GOT3 (cell line): ENCODE results near the gene CAMK1D.
A peak's percentile ranks its signal among the peaks of the same experiment; 100 is the strongest.

Experiments used
- DNase-seq: peaks from one replicate; lab custom pipeline; 2025; ENCODE audit warnings: mixed read lengths; lab: John Stamatoyannopoulos, UW

The CAMK1D gene

GRCh38 chr10:12403119-12403518, 53.8 kb downstream of the CAMK1D start:
- DNase-seq, result no peak

GRCh38 chr10:12405342-12406320, 56.3 kb downstream of the CAMK1D start:
- DNase-seq, result no peak

DNA sequence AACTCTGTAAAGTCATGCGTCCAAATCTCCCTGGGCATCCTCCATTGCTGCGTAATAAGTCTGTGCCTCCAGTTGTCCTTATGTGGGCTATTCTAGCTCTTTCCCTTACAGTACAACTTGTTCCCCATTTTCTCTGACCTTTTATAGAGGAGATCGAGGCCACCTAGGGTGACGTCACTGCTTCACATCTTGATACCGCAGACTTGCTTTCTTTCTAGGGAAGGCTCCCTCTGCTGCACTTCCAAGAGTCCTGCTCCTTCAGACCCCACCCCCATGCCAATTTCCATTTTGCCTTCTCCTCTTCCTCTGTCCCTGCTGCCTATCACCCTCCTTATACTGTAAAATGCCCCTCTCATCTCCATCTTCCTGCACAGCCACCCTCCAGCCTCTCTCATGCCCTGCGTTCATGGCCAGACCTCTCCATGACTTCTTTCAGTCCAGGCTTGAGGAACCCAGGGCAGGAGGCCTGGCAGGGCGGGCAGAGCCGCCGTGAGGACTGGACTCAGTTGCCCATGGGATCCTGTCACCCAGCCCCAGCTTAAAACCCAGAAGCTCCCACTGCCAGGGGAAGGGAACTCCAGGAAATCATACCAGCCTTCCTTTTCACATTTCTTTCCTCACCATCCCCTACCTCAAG, 57.5 kb downstream of the CAMK1D start:
- no peak for DNase-seq

GRCh38 chr10:12408472-12408871, 59.1 kb downstream of the CAMK1D start:
- no peak for DNase-seq

- DNase-seq, result no peak
Measured at GRCh38 chr10:12409161-12409560, 59.8 kb downstream of the CAMK1D start.

GRCh38 chr10:12409613-12410012, 60.3 kb downstream of the CAMK1D start:
- no peak for DNase-seq

GRCh38 chr10:12412666-12413368, 63.5 kb downstream of the CAMK1D start:
- no peak for DNase-seq

DNA sequence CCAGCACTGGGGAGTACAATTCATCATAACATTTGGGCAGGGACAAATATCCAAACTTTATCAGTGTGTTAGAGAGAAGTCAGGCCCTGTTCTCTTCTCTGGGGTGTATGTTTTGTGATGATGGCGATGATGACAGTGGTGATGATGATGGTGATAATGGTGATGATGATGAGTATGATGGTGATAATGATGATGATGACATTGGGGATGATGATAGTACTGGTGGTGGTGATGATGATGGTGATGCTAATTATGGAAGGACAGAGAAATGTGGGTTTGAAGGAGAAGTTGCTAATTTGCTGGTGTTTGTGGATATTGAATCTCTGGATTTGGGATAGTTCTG, 64.0 kb downstream of the CAMK1D start:
- DNase-seq, result no peak

DNA sequence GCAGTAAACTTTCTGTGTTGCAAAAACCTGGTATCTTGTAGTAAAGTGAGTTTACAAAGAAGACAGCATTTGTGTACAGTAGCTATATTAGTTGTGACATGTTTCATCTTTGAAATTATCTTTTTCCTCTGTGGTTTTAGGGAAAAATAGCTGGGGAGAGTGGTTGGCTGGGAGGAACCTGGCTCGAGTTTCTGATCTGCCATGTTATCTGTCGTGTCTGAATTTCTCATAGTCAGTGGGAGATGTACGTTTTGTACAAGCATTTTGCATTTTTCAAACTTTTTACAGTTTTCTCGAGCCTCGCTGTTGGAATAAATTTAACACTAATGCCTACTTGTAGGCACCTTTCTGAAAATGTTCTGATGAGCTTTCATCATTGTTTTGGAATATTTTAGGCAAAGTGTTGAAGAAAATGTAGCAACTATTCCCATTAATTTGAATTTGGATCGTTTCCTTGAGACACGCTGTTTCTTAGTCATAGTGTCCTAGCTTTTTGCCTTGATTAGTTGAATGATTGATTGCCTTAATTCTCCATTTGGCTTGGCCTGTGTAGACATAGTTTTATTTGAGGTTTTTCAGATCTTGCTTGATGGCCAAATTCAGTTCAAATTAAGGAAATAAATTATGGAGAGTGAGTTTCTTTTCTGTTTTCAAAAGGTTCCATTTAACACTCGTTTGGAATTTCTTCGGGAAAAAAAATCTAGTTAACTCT, 65.1 kb downstream of the CAMK1D start:
- no peak for DNase-seq

DNA sequence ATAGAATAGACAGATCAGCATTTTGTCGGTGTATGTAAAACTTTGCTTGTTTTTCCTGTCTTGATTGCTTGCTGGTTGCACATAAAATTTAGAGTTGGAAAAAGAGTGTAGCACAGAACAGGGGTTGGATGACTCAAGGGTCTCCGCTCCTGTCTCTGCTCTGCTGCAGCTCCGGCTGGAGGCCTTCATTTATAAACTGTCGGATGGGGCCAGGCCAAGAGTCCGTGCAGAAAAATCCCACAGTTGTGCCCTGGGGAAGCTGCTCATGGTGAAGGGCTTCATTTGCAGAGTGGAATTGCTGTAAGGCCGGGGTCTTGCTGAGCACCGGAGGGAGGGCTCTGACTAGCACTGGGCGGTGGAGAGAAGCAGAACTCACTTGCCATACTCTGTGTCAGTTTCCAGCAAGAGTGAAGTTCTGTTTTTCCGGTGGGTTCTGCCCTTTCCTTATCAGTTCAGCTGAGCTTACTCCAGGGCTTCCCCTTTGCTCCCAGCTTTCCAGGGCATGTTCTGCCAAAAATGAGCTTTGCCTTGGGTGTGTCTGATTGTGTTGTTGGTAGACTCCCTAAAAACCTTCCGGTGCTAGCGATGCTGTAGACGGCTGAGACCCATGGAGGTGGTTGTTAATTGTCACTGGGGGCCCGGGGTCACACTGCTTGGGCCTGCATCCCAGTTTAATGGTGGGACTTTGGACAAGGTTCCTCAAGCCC, 67.2 kb downstream of the CAMK1D start:
- no peak for DNase-seq

DNA sequence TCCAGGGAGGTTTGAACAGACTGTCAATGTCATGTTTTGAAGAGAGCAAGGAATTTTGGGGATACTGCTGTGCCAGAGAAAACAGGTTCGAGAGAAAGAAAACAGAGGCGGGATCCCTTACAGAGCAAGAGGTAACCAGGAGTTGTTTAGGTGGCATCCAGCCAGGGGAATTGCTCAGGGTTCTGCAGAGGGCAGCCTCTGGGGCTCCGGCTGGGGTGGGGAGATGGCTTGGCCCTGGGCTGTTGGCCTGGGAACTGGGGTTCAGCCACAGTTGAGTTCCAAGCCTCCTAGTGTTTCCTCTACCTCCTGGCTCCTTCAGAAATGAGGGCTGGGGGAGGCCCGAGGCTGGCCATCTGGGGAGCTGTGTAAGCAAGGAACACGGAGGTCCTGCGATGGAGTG, 68.0 kb downstream of the CAMK1D start:
- DNase-seq, result no peak

- DNase-seq, result no peak
Measured at GRCh38 chr10:12418000-12418399, 68.7 kb downstream of the CAMK1D start.

DNA sequence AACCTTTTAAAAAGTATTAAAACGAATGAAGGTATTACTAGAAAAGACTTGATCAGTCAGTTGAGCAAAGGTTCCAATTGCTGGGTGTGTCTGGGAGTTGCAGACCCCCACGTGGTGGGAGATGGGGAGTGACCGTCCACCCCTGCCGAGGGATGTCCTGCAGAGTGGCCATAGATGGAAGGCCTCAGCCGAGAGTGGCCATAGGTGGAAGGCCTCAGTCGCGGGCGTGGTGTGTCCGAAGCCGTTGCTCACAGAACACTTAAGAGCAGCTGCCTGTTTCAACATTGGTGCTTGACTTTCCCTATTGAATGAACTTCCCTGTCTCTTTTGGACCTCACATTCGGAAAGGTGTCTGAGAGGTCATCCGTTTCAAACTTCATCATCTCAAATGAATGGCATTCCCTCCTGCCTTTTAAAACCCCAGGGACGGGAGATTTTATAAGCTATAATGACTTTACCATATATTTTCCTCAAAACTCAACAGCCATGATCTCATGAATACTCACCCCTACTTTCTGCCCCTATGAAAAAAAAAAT, 69.4 kb downstream of the CAMK1D start:
- DNase-seq, result no peak

GRCh38 chr10:12419262-12419847, 70.0 kb downstream of the CAMK1D start:
- peak; percentile 75 for DNase-seq

DNA sequence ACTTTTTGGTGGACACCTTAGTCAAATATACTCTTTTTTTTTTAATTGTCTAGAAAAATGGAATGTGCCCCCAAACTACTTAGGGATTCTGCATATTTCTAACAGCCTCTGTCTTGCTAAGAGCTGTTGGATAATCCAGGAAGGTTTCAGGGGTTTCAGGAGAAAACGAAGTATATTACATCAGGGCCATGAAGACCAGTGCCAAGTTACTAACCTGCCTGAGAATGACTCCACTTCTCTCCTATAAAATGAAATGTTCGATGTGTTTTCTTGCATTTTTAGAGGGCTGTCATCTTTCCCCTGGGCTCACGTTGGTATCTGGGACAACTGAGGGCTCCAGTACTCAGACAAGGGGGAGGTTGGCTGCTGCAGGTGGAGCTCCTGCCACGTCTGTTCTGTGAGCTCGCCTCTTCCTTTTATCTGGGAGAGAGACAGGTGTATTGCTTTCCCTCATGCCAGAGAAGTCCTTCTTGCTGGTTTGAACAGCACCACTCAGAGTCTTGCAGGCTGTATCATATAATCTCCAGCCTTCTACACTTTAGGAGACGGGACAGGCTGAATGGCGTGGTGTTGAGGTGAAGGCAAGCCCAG, 71.3 kb downstream of the CAMK1D start:
- DNase-seq, result no peak

- no peak for DNase-seq
Measured at GRCh38 chr10:12422189-12422588, 72.8 kb downstream of the CAMK1D start.

- no peak for DNase-seq
Measured at GRCh38 chr10:12423896-12424295, 74.5 kb downstream of the CAMK1D start.

GRCh38 chr10:12427276-12427675, 77.9 kb downstream of the CAMK1D start:
- no peak for DNase-seq

DNA sequence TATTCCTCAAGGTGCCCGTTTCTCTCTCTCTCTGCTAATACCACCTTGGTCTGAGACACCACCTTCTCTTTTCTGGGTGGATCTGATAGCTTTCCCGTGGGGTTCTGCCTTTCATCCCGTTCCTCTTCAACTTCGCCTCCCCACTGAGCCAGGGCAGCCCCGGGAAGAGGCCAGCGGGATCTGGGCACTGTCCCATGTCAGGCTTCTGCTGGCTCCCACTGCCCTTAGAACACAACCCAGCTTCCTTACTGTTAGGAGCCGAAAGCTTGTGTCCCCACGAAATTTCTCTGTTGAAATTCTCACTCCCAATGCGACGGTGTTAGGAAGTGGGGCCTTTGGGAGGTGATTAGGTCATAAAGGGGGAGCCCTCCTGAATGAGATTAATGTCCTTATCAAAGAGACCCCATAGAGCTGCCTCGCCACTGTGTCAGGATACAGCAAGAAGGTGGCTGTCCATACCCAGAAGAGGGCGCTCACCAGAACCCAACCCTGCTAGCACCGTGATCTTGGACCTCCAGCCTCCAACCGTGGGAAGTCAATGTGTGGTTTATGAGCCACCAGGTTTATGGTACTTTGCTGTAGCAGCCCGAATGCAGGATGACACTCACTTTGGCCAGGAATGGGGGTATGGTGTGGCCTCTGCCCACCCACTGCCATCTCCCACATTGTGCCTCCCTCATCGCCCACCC, 79.2 kb downstream of the CAMK1D start:
- DNase-seq, result no peak
